ENCODE data around the gene ATP13A3.

The ATP13A3 gene

DNA sequence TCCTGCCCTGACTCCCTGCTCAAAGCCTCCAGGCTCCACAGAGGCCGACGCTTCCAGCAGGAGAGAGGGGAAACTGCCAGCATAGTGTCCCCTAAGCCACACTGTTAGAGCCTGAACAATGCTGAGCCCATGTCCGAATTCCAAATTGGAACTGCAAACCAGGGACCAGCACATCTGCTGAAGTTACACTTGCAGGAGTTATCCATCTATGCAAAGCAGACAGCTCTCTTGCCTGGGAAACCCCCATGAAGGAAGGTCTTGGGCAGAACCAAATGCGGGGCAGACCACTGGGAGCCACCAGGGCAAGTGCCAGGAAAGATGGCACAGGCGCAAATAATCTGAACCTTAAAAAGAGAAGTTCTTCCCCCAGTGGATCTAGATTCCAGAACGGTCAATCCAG lies 117.9 kb downstream of the ATP13A3 start:
- no peak for DNase-seq

DNA sequence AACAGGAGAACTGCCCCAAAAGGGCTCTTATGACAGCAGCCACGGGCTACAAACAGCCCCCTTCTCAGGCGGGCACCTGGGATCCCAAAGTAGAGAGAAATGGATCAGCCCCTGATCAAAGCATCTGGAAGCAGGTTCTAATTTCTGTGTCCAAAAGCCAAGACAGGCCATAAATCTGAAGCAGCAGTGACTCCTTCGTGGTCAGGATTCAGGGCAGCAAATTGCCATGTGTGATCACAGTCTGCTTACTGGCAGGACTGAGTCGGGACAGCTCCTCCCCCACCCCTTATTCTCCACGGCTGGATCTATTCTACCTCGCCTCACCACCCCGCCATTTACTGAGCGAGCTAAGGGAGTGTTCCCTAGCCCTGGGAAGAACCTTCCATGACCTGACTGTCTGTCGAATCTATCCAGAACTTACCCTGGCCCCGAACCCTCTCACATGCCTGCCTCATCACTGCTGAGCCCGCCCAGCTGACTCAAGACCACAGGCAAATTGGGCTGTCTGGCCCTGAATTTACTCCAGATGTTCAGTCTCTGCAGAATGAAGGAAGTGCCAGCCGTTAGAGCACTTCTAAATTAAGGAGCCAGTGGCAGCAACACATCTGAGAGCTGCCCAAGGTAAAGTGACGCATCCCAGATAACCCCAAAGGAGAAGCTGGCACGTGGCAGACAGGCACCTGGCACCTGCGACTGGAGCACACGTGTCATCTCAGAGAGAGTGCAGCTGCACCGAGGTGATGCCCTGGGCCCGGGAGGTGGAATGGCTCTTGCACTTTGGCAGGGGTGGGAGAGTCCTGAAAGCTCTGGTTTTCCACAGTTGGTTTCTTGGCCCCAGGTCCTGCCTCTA lies 118.6 kb downstream of the ATP13A3 start:
- no peak for DNase-seq

- no peak for DNase-seq
Observed at GRCh38 chr3:194365978-194366490, 120.8 kb downstream of the ATP13A3 start.

- DNase-seq = no peak
Observed at GRCh38 chr3:194365526-194365925, 121.3 kb downstream of the ATP13A3 start.

DNA sequence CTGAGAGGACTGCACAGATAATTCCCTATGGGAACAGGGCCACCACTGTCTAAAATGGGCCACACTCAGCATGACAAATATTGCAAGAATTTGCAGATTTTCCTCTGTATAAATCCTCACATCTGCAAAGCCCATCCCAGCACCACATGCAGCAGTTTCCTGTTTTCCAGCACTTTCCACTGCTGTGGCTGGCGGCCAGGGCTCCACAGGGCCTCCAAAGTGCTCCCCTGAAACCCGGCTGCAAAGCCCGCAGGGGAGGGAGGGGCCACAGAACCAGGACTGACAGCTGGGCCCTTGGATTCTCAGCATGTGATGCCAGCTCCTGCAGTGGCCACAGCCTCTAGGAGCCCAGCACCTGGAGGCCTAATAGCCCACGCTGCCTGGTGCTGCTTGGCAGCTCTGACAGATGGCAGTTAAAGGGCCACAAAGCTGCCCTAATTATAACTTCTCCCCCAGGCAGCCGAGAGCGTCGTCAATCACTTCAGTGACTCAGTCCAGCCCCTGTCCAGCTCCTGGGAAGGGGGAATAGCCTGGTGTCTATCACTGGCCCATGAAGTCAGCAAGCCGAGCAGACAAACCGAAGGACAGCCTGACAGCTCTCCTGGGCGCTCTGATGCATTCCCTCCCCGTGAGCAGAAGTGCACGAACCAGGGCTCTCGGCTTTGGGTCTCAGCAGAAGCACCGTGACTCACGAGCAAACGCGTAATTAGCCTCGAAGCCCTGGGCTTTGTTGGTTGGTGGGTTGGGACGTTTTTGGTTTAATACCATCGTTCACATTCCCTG lies 122.0 kb downstream of the ATP13A3 start:
- DNase-seq = peak; percentile 42

- DNase-seq = no peak
Observed at GRCh38 chr3:194364314-194364651, 122.5 kb downstream of the ATP13A3 start.

DNA sequence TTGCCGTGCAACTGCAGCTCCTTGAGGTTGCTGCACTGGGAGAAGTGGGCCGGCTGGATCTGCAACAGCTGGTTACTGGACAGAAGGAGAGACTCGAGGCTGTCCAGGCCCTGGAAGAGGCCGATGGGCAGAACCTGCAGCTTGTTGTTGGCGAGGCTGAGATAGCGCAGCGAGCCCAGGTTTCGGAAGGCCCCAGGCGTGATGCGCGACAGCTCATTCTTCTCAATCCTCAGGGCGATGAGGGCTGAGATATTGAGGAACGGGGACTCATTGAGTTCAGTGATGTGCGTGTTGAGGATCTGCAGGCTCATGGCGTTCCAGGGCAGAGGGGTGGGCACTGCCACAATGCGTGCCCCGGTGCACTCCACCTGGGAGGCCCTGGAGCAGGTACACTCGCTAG lies 126.2 kb downstream of the ATP13A3 start:
- DNase-seq = no peak

- DNase-seq = no peak
Observed at GRCh38 chr3:194357681-194358080, 129.1 kb downstream of the ATP13A3 start.

- no peak for DNase-seq
Observed at GRCh38 chr3:194355379-194355778, 131.4 kb downstream of the ATP13A3 start.

GRCh38 chr3:194354315-194354714 lies 132.5 kb downstream of the ATP13A3 start:
- DNase-seq = no peak
